GM19351 (cell line): ENCODE results near the gene BSDC1.

Experiments
- ATAC-seq: cut with Tn5 transposase; IDR thresholded peaks from one replicate; pipeline ENCODE4 v1.9.1; 2021; ENCODE audit warnings: mild to moderate bottlenecking, moderate library complexity; ENCODE audit not compliant: unreplicated experiment

Gene BSDC1

DNA sequence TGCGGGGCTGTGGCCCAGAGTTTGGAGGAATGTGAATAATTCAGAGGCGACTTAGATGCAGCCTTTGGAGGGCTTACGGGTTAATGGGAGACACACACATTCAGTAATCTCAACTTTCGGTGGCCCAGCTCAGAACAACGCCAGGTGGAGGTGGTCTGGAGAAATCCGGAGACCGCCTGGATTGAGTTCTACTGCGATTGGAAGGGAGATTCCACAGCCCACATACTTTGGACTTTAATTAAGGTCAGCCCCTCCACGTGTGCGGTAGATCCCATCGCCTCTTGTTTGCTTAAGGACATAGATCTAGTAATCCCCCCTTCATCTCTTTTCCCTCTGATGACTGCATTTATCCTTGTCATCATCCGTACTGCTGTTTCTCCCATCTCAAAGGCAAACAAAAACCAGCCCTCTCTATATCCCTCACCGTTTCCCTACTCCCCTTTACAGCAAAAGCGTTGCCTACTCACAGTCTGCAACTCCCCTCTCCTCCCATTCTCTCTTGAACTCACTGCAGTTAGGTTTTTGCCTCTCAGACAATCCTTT is 720 bp upstream of the BSDC1 start:
- no peak for ATAC-seq

- peak; percentile 11 for ATAC-seq
Observed at GRCh38 chr1:32393832-32394140, 455 bp downstream of the BSDC1 start.

- ATAC-seq = no peak
Observed at GRCh38 chr1:32393136-32393535, 1.1 kb downstream of the BSDC1 start.

GRCh38 chr1:32392325-32392724 is 1.9 kb downstream of the BSDC1 start:
- no peak for ATAC-seq

DNA sequence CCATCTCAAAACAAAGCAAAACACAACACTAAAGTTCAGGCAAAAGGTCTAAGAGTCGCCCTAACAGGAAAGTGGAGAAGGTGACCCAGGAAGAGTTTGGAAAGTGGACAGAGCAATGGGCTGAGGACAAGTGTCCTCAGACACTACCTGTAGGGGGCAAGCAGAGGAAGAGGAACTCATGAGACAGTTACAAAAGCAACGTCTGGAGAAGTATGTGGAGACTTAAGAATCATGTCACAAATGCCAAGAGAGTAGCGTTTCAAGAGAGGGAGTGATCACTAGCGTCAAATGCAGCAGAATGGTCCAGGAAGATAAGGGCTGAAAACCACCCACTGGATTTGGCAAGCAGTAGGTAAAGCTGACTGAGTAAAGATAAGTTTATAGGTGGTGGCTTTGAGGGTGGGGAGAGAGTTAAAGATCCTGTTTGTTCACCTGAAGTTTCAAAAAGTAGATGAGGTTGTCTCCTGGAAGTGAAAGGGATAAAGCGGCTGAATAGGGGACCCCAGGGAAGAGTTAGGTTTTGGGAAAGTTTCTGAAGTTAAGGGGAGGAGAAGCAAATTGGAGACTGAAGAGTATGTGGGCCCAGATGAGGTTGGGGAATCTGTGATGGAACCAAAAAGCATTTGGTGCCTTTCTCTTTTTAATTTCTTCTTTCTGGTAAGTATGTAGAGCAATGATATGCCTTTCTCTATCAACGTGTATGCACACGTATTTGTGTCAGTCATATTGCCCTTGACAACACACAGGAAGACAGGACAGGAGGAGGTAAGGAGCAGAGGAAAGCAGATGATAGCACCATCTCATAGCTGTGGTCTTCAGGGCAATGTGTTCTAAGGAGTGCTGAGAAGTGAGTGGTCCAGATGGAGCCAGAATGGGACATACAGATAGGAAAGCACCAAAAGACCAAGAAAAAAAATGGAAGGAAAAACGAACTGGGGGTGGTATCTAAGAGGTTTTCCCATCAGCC is 3.1 kb downstream of the BSDC1 start:
- ATAC-seq = no peak

DNA sequence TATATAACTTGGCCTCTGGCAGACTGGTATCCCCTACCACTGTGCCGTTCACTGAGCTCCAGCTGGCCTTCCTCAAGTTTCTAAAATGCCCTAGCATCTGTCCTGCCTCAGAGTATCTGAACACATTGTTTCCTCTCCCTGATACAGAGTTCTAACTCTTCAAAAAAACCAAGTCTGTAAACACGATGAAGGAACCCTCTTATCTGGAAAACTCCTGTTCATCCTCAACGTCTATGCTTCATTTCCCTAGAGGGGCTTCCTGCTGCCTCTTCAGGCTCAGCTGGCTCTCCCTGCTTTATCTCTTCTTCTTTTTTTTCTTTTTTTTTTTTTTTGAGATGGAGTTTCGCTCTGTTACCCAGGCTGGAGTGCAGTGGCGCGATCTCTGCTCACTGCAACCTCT is 5.6 kb downstream of the BSDC1 start:
- ATAC-seq = no peak

DNA sequence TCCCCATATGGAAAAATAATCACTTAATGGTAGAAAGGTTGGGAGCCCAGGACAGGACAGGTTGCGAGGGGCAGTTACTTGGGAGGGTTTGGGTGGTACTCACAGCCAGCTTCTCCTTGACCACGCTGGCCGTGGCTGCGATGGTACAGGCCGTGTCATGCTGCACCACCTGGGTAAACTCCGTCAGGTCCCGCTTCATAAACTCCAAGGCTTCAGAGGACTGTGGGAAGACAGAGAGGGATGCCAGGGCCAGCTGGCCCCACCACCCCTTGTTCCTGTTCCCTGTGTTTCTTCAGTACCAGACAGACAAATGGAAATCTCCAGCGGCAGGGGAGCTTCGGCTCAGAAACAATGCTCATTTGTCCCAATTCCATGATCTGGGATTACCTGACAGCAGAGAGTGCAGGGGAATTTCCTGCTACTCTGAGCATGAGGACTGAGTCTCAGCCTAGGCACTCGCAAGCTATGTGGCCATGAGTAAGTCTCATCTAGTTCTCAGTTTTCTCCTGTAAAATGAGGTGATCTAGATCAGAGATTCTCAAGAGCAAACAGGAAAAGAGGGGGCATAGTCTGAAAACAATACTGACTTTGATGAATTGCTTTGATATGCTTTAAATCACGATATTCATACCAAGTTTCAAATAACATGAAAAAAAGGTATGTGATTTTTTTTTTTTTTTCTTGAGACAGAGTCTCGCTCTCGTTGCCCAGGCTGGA is 7.4 kb downstream of the BSDC1 start:
- no peak for ATAC-seq

- no peak for ATAC-seq
Observed at GRCh38 chr1:32380057-32380456, 14.2 kb downstream of the BSDC1 start.

GRCh38 chr1:32377541-32378220 is 16.6 kb downstream of the BSDC1 start:
- no peak for ATAC-seq

DNA sequence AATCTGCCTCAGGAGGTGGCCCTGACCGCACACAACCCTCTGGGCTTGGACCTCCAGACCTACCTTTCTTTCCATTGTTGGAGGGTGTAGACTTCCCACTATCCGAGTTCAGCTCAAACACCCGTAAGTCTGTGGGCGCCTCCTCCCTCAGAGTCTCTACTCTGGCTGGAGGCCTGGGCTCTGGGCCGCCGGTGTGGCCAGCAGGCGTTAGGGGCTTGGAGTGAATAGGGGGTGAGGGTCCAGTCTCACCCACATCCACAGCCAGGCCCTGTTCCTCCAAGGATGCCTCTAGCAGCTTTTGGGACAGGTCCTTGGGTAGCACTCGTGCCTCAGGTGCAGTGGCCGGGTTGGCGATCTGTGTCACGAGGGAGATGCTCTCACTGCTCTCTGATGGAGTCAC is 18.0 kb downstream of the BSDC1 start:
- ATAC-seq = no peak

GRCh38 chr1:32373996-32374592 is 20.1 kb downstream of the BSDC1 start:
- ATAC-seq = no peak

DNA sequence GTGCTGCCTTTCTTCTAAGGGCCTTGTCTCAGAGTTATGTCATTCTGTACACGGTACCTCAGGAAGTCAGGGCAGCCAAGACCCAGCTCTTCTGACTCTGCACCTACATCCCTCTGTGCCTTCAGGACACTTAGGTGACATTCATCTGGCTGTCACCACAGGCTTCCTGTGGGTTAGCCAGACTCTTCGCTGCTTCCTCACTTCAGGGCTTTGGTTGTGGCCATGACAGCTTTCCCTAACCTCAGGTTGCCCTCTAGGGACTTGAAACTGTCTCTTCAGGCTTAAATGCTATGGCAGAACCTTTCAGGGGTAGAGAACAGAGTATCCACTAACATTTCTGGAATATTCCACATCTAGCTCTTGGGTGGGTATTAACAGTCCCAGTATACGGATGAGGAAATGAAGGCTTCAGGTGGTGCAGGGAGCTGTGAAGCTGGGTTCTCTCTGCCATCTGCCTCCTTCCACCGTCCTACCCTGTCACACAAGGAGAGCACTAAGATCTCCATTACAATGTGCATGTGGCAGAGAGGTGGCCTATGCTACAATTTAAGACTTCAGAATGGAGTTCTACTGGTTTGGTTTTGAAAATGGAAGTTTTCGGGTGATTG is 22.0 kb downstream of the BSDC1 start:
- no peak for ATAC-seq

DNA sequence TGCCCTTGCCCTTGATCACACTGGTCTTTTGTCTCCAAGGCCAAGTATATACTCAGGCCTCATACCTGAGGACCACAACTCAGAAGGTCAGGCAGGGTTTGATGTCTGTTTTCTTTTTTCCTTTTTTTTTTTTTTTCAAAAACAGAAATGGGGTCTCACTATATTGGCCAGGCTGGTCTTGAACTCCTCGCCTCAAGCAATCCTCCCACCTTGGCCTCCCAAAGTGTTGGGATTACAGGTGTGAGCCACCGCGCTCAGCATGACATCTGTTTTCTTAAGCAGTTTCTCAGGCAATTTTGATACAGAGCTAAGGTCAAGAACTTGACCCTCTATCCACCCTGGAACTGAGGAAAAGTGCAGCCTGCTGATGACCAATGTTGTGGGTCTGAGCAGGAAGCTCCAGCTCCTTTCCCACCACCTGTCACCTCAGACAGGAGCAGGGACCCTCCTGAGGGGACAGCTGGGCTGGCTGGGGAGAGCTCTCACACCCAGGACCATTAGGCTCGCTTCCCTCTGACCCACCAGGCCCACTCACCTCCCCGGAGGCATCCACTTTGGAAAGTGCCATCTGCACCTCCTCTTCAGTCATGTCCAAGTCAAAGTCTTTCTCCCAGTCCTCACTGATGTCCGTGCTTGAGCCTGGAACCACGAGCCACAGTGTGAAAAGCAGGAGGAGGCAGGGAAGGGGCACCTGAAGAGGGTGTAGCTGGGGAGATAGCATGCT is 26.2 kb downstream of the BSDC1 start:
- no peak for ATAC-seq

GRCh38 chr1:32365445-32365844 is 28.8 kb downstream of the BSDC1 start:
- no peak for ATAC-seq

DNA sequence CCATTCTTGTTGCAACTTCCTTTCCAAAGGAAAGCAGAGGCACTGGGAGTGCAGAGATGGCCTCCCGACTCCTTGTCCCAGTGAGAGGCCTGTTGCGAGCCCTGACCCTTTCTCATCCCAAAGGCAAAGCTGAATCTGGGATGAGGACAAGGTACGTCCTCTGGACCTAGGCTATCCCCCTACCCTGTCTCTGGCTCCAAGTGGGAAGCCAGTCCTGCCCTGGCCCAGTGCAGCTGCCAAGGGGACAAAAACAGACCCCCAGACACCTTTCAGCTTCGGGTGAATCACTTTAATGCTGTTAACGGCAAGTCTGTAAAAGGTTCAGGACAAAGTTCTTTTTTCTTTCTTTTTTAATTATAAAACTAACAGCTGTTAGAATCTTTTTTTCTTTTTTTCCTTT is 29.4 kb downstream of the BSDC1 start:
- ATAC-seq = no peak

DNA sequence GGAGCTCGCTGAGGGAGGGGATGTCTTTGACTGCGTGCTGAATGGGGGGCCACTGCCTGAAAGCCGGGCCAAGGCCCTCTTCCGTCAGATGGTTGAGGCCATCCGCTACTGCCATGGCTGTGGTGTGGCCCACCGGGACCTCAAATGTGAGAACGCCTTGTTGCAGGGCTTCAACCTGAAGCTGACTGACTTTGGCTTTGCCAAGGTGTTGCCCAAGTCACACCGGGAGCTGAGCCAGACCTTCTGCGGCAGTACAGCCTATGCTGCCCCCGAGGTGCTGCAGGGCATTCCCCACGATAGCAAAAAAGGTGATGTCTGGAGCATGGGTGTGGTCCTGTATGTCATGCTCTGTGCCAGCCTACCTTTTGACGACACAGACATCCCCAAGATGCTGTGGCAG is 30.5 kb downstream of the BSDC1 start:
- no peak for ATAC-seq

DNA sequence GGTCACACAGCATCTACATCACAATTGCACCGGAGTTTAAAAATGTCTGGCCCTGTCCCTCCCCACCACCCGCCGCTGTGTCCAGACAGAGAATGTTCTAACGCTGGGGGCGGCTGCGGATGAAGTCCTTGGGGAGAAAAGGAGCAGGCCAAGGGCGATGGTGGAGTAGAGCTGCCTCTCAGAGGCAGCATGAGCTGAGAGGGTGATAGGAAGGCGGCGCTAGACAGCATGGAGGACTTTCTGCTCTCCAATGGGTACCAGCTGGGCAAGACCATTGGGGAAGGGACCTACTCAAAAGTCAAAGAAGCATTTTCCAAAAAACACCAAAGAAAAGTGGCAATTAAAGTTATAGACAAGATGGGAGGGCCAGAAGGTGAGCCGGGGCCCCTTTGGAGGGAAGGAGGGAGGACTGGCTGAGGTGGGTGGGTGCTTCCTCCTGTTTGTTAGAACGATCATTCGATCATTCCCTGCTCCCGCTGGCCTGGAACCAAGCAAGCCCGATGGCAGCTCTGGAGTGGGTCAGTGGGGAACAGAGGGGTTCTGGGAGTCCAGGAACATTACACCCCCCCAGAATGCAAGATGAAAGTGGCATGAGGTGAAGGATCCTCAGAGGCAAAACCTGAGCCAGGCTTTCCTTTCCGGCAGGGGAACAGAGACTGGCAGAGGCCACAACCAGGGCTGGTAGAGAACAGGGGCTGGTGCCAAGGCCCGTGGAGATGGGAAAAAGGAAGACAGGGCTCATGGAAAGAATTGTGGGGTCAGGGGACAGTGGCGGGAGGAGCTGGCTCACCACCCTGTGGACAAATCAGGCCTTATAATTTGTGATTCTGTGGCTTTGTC is 31.5 kb downstream of the BSDC1 start, which contains the start of the genes FAM229A and TSSK3:
FAM229A (minus strand) TSS at position 12 of the 840 bp plus-strand sequence. CDS start 394 bp downstream, outside the sequence.
TSSK3 (plus strand) TSS at position 66 of the 840 bp plus-strand sequence; CDS start at position 229, 163 bp downstream.
- ATAC-seq = no peak

DNA sequence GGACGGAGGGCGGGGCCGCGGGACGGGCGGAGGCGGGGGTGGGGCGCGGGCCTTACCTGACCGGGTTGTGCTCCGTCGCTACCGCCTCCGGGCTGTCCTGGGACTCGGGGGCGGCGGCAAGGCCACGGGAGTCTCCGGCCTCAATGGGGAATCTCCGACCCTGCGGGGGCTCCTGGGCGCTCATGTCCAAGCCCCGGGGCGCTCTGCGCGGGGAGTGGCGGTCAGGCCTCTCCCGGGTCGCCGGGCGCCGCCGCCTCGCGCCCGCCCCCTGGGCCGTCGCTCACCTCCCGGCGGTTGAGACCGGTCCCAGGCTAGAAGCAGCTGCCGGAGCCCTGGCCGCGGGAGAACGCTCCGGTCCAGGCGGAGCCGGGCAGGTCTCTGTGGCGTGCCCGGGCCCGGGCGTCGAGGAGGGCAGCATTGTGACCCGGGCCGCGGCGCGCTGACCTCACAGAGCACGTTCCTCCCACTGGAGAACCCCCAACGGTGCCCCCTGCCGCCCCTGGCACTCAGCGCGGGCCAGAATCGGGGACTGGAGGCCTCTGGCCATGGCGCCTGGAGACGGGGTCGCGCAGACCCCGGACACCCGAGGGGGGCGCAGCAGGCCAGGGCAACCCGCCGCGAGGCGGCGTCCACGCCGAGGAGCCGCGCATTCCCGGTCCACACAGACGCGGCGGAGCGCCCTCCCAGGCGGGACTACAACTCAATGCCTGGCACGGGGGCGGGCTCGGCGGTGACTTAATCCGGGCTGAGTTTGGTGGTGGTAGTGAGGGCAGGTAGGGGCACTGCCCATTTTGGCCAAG is 32.4 kb downstream of the BSDC1 start:
- no peak for ATAC-seq
